Measurements from ENCODE around the gene MCM7.
"Not testable (repeated sequence)": the region's sequence is repeated elsewhere in the genome, so short reads cannot be mapped to it uniquely, and the experiment has no call there.

The MCM7 gene

DNA sequence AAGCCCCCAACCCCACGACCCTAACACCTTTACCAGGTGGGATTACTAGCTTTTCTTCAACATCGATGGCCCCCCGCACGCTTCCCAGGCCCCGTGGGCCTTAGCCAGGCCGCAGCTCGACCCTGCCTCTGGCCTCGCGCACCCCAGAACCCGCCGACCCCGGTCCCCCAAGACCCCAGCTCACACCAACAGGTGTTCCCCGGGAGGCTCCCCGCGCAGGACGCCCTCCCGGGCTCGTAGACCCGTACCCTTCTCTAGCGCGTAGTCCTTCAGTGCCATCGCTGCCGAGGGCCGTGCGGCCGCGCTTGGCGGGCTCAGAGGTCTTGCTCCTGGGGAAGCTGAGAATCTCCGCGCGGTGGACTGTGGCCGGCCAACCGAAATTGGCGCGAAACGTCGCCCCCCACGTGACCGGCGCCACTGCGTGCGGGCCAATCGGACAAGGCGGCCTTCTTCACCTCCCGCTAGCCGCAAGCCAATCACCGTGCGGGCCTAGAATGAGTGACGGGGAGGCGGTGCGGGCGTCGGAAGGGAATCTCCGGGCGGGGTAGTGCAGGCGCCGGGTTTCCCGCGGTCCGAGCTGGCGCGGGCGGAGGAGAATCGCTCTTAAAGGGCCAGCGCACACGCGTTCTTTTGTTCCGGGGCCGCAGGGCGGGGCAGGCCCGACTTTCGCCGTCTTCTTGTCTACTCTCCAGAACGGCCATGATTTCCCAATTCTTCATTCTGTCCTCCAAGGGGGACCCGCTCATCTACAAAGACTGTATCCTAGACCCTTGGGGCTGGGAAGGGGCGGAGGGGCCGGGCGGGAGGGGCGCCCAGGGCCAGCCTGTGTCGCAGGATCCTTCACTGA lies at the start of gene MCM7, which contains the start of gene AP4M1:
Gene MCM7, minus strand, starts transcription at position 382 of the 847 bp plus-strand sequence. Its CDS starts 103 bp downstream, at position 279.
Gene AP4M1, plus strand, starts transcription at position 628 of the 847 bp plus-strand sequence. Its CDS starts 72 bp downstream, at position 700.
- H3K9ac ChIP-seq (ENCODE audit: low read depth, low read length) = peak within 1 kb of the TSS; percentile 98
- H3K36me3 ChIP-seq (ENCODE audit: insufficient read depth, low read length) = peaks cover 31% of the 10 kb centered on the region
- H3K9me3 ChIP-seq (ENCODE audit: control insufficient read depth, insufficient read depth, low read length) = no peaks in the 10 kb centered on the region
- H3K4me1 ChIP-seq (ENCODE audit: insufficient read depth, low read length) = peaks cover 4% of the 10 kb centered on the region; the same call in 1 of the 2 replicates

DNA sequence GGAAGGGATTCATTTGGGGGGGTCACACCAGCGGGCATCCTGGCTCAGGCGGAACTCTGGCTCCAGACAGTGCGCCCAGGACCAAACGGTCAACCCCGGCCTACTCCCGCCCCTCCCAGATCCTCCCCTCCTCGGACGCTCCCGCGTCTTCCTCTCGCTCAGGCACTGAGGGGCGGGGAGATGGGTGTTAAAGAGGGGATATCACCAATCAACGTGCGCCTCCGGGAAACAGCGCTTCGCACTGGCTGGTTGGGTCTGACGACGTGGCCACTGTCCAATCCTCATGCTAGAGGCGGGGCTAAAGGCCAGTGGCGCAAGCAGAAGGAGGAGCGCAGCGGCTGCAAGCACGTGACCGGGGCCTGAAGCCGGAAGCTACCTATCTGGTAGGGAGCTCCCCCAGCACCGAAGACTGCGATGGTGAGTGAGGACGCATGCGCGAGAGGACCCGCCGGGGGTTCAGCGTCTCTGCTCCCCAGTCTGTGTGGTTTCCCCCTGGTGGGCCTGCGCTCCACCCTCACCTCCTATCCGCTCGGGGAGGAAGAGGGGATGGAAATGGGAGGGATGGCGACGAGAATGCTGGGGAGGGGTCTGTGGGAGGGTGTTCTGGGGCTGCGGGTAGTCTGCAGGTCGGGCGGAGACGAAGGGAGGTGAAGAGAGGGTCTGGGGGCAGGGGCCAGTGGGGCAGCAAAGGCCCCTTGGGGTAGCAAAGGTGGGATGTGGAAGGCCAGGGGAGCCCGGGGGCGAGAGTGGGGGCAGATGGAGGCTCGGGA lies 47.5 kb upstream of the MCM7 start, which contains the start of gene LAMTOR4:
Gene LAMTOR4, plus strand, starts transcription at position 360 of the 770 bp plus-strand sequence. Its CDS starts 55 bp downstream, at position 415.
- peaks cover 9% of the 10 kb centered on the region for H3K36me3 ChIP-seq (ENCODE audit: insufficient read depth, low read length)
- H3K9me3 ChIP-seq (ENCODE audit: control insufficient read depth, insufficient read depth, low read length) = no peaks in the 10 kb centered on the region
- H3K4me1 ChIP-seq (ENCODE audit: insufficient read depth, low read length) = no peaks in the 10 kb centered on the region
- peak within 1 kb of the TSS; percentile 84 for H3K9ac ChIP-seq (ENCODE audit: low read depth, low read length)

DNA sequence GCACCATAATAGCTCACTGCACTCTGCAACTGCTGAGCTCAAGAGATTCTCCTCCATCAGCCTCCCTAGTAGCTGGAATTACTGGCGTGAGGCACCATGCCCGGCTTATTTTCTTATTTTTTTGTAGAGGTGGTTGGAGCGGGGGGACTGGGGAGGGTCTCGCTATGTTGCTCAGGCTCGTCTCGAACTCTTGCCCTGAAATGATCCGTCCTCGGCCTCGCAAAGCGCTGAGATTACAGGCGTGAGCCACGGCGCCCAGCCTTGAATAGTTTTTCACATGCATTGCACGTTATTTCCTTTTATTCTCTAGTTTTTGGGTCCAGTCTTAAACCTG lies 47.0 kb upstream of the MCM7 start:
- H3K4me1 ChIP-seq (ENCODE audit: insufficient read depth, low read length) = no peaks in the 10 kb centered on the region

DNA sequence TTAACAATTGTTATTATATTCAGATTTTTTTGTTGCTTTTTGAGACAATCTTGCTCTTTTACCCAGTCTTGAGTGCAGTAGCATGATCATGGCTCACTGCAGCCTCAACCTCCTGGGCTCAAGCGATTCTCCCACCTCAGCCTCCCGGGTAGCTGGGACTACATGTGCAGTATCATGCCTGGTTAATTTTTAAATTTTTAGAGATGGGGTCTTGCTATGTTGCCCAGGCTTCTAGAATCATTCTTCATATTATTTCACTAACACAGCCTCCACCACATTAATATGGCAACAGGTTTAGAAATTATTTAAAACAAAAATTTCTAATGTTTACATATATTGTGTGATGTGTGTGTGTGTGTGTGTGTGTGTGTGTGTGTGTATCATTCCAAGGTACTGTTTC lies 46.1 kb upstream of the MCM7 start:
- peaks cover 2% of the 10 kb centered on the region; the same call in 1 of the 2 replicates for H3K36me3 ChIP-seq (ENCODE audit: insufficient read depth, low read length)
- H3K9me3 ChIP-seq (ENCODE audit: control insufficient read depth, insufficient read depth, low read length) = no peaks in the 10 kb centered on the region

More for the DNA sequence above, 47.0 kb upstream of the MCM7 start:
- Histone ChIP-seq H3K9me3 (ENCODE audit: control insufficient read depth, insufficient read depth, low read length) (no peaks in the 10 kb centered on the region), H3K9ac (ENCODE audit: low read depth, low read length) (peak overlapping the region; percentile 44; the same call in 1 of the 2 replicates), H3K36me3 (ENCODE audit: insufficient read depth, low read length) (peaks cover 5% of the 10 kb centered on the region; the same call in 1 of the 2 replicates)

DNA sequence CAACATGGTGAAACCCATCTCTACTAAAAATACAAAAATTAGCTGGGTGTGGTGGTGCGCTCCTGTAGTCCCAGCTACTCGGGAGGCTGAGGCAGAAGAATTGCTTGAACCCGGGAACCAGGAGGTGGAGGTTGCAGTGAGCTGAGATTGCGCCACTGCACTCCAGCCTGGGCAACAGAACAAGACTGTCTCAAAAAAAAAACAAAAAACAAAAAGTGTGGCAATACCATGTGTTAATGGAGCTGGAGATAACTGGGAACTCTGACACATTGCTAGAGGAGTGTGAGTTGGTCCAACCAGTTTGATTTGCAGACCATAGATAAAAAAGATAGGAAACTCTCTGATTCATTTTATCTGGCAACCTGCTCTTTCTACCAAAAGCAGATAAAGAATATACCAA lies 45.2 kb upstream of the MCM7 start:
- H3K36me3 ChIP-seq (ENCODE audit: insufficient read depth, low read length); H3K4me1 ChIP-seq (ENCODE audit: insufficient read depth, low read length); H3K9me3 ChIP-seq (ENCODE audit: control insufficient read depth, insufficient read depth, low read length); H3K9ac ChIP-seq (ENCODE audit: low read depth, low read length): not testable (repeated sequence)

More for the DNA sequence above, 46.1 kb upstream of the MCM7 start:
- no peak overlapping the region; the same call in 1 of the 2 replicates for H3K9ac ChIP-seq (ENCODE audit: low read depth, low read length)
- H3K4me1 ChIP-seq (ENCODE audit: insufficient read depth, low read length) = no peaks in the 10 kb centered on the region

DNA sequence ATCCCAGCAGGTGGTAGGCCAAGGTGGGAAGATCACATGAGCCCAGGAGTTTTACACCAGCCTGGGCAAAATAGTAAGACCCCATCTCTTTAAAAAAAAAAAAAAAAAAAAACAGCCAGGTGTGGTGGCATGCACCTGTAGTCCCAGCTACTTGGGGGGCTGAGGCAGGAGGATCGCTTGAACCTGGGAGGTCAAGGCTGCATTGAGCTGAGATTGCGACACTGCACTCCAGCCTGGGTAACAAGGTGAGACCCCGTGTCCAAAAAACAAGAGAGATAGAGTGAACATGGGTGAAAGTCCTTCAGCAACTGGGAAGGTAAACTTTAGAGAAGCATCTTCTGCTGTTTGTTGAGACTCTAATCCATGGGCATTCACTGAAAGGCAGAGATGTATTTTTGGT lies 41.3 kb upstream of the MCM7 start:
- Histone ChIP-seq H3K36me3 (ENCODE audit: insufficient read depth, low read length) (no peaks in the 10 kb centered on the region), H3K9ac (ENCODE audit: low read depth, low read length) (no peak overlapping the region), H3K4me1 (ENCODE audit: insufficient read depth, low read length) (no peaks in the 10 kb centered on the region), H3K9me3 (ENCODE audit: control insufficient read depth, insufficient read depth, low read length) (no peaks in the 10 kb centered on the region)

DNA sequence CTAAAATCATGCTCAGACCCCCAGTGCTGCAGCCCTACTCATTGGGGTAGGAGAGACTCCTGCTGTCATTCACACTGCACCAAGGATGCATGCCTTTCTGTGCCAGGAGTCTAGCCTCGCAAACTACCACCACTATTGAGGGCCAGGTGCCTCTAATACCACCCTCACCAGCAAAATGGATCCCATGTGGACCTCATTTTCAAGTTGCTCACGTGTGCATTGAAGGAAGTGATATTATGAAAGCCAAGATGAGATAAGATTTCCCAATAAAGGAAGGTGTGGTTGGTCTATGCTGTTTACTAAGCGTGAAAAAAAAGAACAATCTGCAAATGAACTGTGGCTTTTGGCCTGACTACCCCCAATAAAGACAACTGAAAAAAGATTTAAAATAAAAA lies 40.4 kb upstream of the MCM7 start:
- Histone ChIP-seq H3K36me3 (ENCODE audit: insufficient read depth, low read length) (no peaks in the 10 kb centered on the region), H3K9me3 (ENCODE audit: control insufficient read depth, insufficient read depth, low read length) (no peaks in the 10 kb centered on the region), H3K9ac (ENCODE audit: low read depth, low read length) (no peak overlapping the region), H3K4me1 (ENCODE audit: insufficient read depth, low read length) (no peaks in the 10 kb centered on the region)

DNA sequence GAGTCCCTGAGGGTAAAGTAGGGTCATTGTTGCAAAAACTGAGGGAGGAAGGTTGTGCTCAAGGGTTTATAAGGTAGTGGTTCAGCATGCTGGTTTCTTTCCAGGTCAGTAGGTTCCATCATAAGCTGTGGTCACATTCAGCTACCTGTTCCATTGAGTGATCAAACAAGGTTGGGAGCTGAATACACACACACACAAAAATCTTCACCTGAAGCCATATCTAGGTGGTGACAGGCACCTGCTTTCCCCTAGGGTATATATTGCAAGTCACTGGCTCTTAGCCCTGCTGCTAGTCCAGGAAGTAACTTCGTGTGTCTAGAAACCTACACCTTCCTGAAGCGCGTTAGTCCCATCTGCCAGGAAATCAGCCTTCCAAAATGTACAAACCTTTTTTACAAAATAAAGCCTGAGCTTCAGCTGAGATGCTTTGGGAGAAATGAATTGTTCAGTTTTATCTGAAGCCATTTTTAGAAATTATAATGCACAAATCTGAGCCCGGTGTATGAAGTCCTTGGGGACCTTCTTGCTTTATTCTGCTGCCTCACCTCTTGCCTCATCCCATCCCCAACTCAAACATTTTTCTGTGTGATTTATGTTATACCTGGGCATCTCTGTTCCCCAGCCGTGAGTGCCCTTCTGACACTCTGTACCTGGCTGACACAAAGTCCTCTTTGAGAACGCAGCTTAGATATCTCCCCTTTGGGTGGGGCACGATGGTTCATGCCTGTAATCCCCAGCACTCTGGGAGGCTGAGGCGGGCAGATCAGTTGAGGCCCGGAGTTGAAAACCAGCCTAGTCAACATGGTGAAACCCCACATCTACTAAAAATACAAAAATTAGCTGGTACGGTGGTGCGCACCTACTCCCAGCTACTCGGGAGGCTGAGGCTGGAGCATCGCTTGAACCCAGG lies 36.9 kb upstream of the MCM7 start:
- H3K9me3 ChIP-seq (ENCODE audit: control insufficient read depth, insufficient read depth, low read length) = no peaks in the 10 kb centered on the region
- H3K4me1 ChIP-seq (ENCODE audit: insufficient read depth, low read length) = 0 out of 2 replicates have a peak, but pooled peaks cover under 1% of the 10 kb centered on the region
- no peaks in the 10 kb centered on the region for H3K36me3 ChIP-seq (ENCODE audit: insufficient read depth, low read length)
- no peak overlapping the region for H3K9ac ChIP-seq (ENCODE audit: low read depth, low read length)

DNA sequence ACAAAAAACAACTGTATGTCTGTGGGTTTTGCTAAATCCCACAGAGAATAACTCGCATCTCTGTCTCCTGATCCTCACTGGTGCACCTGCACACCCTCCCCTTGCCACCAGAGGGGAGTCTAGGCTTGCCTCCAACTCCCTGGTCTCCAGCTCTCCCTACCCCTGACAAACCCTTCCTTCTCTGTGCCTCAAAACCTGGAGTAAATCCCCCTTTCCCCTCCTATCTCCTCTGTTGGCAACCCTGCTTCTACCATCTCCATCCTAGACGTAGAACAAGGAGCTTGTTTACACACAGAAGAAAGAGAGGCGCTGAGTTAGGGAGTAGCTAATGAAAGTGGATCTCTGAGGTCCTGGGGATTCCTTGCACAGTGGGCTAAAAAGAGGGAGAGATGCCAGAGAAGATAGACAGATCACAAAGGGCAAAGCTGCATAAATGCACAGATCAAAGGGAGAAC lies 31.5 kb upstream of the MCM7 start:
- Histone ChIP-seq H3K36me3 (ENCODE audit: insufficient read depth, low read length) (no peaks in the 10 kb centered on the region), H3K4me1 (ENCODE audit: insufficient read depth, low read length) (0 out of 2 replicates have a peak, but pooled peaks cover 7% of the 10 kb centered on the region), H3K9ac (ENCODE audit: low read depth, low read length) (no peak overlapping the region), H3K9me3 (ENCODE audit: control insufficient read depth, insufficient read depth, low read length) (no peaks in the 10 kb centered on the region)

DNA sequence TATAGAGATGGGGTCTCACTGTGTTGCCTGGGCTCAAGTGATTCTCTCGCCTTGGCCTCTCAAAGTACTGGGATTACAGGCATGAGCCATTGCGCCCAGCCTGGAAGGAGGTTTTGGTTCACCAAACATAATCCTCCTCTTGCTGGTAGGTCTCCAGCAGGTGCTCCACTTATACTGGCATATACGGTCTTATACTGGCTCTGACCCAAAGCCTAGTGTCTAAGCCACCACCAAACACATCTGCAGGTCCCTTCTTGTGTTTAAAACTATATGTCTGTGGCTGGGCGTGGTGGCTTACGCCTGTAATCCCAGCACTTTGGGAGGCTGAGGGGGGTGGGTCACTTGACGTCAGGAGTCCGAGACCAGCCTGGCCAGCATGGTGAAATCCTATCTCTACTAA lies 30.9 kb upstream of the MCM7 start:
- Histone ChIP-seq H3K36me3 (ENCODE audit: insufficient read depth, low read length) (no peaks in the 10 kb centered on the region), H3K9ac (ENCODE audit: low read depth, low read length) (no peak overlapping the region)

DNA sequence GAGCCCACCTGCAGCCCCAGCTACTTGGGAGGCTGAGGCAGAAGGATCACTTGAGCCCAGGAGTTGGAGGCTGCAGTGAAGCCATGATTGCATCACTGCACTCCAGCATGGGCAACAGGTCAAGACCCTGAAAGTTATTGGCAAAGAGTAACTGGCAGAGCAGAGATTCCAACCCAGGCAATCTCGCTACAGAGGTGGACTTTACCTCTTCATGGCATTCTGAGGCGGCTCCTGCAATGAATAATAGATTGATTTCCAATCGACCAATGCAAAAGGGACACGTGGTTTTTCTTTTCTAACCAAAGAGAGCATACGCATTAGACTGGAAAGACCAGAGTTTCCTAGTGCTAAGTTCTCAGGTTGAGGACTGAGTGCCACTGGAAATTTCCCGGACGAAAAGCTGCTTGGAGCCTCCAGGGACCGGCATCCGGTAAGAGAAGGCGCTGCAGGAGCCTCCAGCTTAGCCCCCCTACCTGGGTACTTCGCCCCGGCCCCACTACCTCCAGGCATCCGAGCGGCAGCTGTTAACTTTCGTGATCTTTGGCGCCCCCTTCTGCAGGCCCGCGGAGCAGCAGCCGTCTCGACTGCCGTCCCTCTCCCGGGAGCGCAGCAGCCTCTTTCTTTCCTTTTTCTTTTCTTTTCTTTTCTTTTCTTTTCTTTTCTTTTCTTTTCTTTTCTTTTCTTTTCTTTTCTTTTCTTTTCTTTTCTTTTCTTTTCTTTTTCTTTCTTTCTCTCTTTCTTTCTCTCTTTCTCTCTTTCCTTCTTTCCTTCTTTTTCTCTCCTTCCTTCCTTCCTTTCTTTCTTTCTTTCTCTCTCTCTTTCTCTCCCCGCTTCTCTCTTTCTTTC lies 29.6 kb upstream of the MCM7 start:
- Histone ChIP-seq H3K9ac (ENCODE audit: low read depth, low read length) (peak overlapping the region; percentile 14; the same call in 1 of the 2 replicates), H3K36me3 (ENCODE audit: insufficient read depth, low read length) (no peaks in the 10 kb centered on the region), H3K4me1 (ENCODE audit: insufficient read depth, low read length) (0 out of 2 replicates have a peak, but pooled peaks cover 7% of the 10 kb centered on the region), H3K9me3 (ENCODE audit: control insufficient read depth, insufficient read depth, low read length) (no peaks in the 10 kb centered on the region)

More for the DNA sequence above, 30.9 kb upstream of the MCM7 start:
- H3K4me1 ChIP-seq (ENCODE audit: insufficient read depth, low read length) = 0 out of 2 replicates have a peak, but pooled peaks cover 7% of the 10 kb centered on the region
- no peaks in the 10 kb centered on the region for H3K9me3 ChIP-seq (ENCODE audit: control insufficient read depth, insufficient read depth, low read length)

DNA sequence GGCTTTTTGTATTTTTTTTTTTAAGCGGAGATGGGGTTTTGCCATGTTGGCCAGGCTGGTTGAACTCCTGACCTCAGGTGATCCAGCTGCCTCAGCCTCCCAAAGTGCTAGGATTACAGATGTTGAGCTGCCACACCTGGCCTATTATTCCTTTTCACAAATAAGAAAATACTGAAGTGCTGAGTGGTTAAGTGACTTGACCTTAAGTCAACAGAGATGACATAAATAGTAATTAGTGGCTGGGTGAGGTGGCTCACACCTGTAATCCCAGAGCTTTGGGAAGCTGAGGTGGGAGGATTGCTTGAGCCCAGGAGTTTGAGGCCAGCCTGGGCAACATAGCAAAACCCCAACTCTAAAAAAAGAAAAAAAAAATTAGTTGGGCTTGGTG lies 29.0 kb upstream of the MCM7 start:
- H3K36me3 ChIP-seq (ENCODE audit: insufficient read depth, low read length); H3K4me1 ChIP-seq (ENCODE audit: insufficient read depth, low read length); H3K9me3 ChIP-seq (ENCODE audit: control insufficient read depth, insufficient read depth, low read length); H3K9ac ChIP-seq (ENCODE audit: low read depth, low read length): not testable (repeated sequence)

DNA sequence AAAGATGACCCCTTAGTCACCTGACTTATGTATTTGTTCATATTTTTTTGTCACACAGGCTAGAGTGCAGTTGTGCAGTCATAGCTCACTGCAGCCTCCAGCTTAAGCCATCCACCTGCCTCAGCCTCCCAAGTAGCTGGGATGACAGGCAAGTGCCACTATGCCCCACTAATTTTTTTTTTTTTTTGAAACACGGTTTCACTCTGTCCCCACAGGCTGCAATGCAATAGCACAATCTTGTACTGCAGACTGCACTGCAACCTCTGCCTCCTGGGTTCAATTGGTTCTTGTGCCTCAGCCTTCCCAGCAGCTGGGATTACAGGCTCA lies 27.4 kb upstream of the MCM7 start:
- H3K9ac ChIP-seq (ENCODE audit: low read depth, low read length) = no peak overlapping the region
- 0 out of 2 replicates have a peak, but pooled peaks cover 7% of the 10 kb centered on the region for H3K4me1 ChIP-seq (ENCODE audit: insufficient read depth, low read length)
- H3K36me3 ChIP-seq (ENCODE audit: insufficient read depth, low read length) = no peaks in the 10 kb centered on the region
- H3K9me3 ChIP-seq (ENCODE audit: control insufficient read depth, insufficient read depth, low read length) = no peaks in the 10 kb centered on the region
